GM12878 (cell line): ENCODE results near the gene AKT1S1. TPM values are rescaled to one million over a fixed set of nuclear protein-coding genes. Genes with fewer than 3 reads are reported as not detected.
A peak's percentile ranks its signal among the peaks of the same experiment; 100 is the strongest.

Experiments used
- BCL11A ChIP-seq: IDR thresholded peaks from 2 replicates; pipeline ENCODE4 v1.6.1; 2011; ENCODE audit warnings: low read depth, low read length
- BMI1 ChIP-seq: fragments of 450-650 bp; IDR thresholded peaks from 2 replicates; pipeline ENCODE4 v1.6.1; 2016; ENCODE audit warnings: mild to moderate bottlenecking, moderate library complexity, borderline replicate concordance
- BRCA1 ChIP-seq: IDR thresholded peaks from 2 replicates; pipeline ENCODE4 v1.6.1; 2011; ENCODE audit warnings: low read depth, low read length, improper control_type of control experiment
- CHD4 ChIP-seq: fragments of 200-600 bp; sonication (generic); IDR thresholded peaks from 2 replicates; pipeline ENCODE4 v1.6.1; 2016; ENCODE audit warnings: mild to moderate bottlenecking
- CREM ChIP-seq: IDR thresholded peaks from 2 replicates; pipeline ENCODE4 v1.6.1; 2014; ENCODE audit warnings: antibody characterized with exemption, low read depth
- E2F4 ChIP-seq: IDR thresholded peaks from 2 replicates; pipeline ENCODE4 v1.6.1; 2012; ENCODE audit warnings: low read depth, low read length, improper control_type of control experiment
- E4F1 ChIP-seq: fragments of 450-650 bp; IDR thresholded peaks from 2 replicates; pipeline ENCODE4 v1.6.1; 2018; ENCODE audit warnings: borderline replicate concordance, mild to moderate bottlenecking; ENCODE audit not compliant: partially characterized antibody
- EED ChIP-seq: sonication (generic); IDR thresholded peaks from 2 replicates; pipeline ENCODE4 v1.6.1; 2016; ENCODE audit warnings: antibody characterized with exemption, low read depth
- EGR1 ChIP-seq, 2 experiments: IDR thresholded peaks; 1 replicate in 1 of 2; 2 replicates in 1 of 2; pipeline ENCODE4 v1.6.1; 2011 to 2012; ENCODE audit warnings: low read depth in 2 of 2, low read length in 2 of 2, borderline replicate concordance in 1 of 2, mild to moderate bottlenecking in 1 of 2, moderate library complexity in 1 of 2
- HCFC1 ChIP-seq: fragments of 150-350 bp; IDR thresholded peaks from 2 replicates; pipeline ENCODE4 v1.6.1; 2014; ENCODE audit warnings: low read length
- HDAC2 ChIP-seq: fragments of 200-600 bp; sonication (generic); IDR thresholded peaks from 2 replicates; pipeline ENCODE4 v1.6.1; 2017
- JUNB ChIP-seq: IDR thresholded peaks from 2 replicates; pipeline ENCODE4 v1.6.1; 2016; ENCODE audit warnings: antibody characterized with exemption, mild to moderate bottlenecking
- JUND ChIP-seq: IDR thresholded peaks from 2 replicates; pipeline ENCODE4 v1.6.1; 2012; ENCODE audit warnings: low read depth, mild to moderate bottlenecking, low read length, improper control_type of control experiment, moderate library complexity
- KDM1A ChIP-seq: fragments of 200-600 bp; sonication (generic); IDR thresholded peaks from 2 replicates; pipeline ENCODE4 v1.6.1; 2016; ENCODE audit warnings: borderline replicate concordance
- MEF2B ChIP-seq: fragments of 450-650 bp; IDR thresholded peaks from 2 replicates; pipeline ENCODE4 v1.6.1; 2018; ENCODE audit warnings: mild to moderate bottlenecking, moderate library complexity; ENCODE audit not compliant: partially characterized antibody, poor library complexity, severe bottlenecking
- NBN ChIP-seq: fragments of 450-650 bp; IDR thresholded peaks from 2 replicates; pipeline ENCODE4 v1.6.1; 2016
- NR2F1 ChIP-seq: fragments of 450-650 bp; conservative IDR thresholded peaks from 2 replicates; pipeline ENCODE4 v1.6.1; 2017; ENCODE audit warnings: mild to moderate bottlenecking
- PAX8 ChIP-seq: fragments of 450-650 bp; IDR thresholded peaks from 2 replicates; pipeline ENCODE4 v1.6.1; 2017; ENCODE audit warnings: mild to moderate bottlenecking, moderate library complexity
- POLR2A ChIP-seq: IDR thresholded peaks from 2 replicates; pipeline ENCODE4 v1.6.1; 2011; ENCODE audit warnings: low read depth, mild to moderate bottlenecking, low read length
- RAD51 ChIP-seq: fragments of 450-650 bp; IDR thresholded peaks from 2 replicates; pipeline ENCODE4 v1.6.1; 2016; ENCODE audit warnings: moderate library complexity, mild to moderate bottlenecking, inconsistent platforms
- RBBP5 ChIP-seq: fragments of 200-600 bp; sonication (generic); conservative IDR thresholded peaks from 2 replicates; pipeline ENCODE4 v1.6.1; 2016
- RFX5 ChIP-seq: IDR thresholded peaks from 2 replicates; pipeline ENCODE4 v1.6.1; 2011; ENCODE audit warnings: low read depth, low read length, improper control_type of control experiment
- SMAD5 ChIP-seq: IDR thresholded peaks from 2 replicates; pipeline ENCODE4 v1.6.1; 2016; ENCODE audit warnings: antibody characterized with exemption, low read depth
- SP1 ChIP-seq: IDR thresholded peaks from one replicate; pipeline ENCODE4 v1.6.1; 2011; ENCODE audit warnings: low read depth, low read length
- STAT3 ChIP-seq: IDR thresholded peaks from 2 replicates; pipeline ENCODE4 v1.6.1; 2011; ENCODE audit warnings: low read depth, low read length, improper control_type of control experiment
- TCF7 ChIP-seq: IDR thresholded peaks from 2 replicates; pipeline ENCODE4 v1.6.1; 2014; ENCODE audit warnings: antibody characterized with exemption, borderline replicate concordance
- YBX1 ChIP-seq: fragments of 450-650 bp; IDR thresholded peaks from 2 replicates; pipeline ENCODE4 v1.6.1; 2016; ENCODE audit warnings: antibody characterized with exemption
- ZBTB11 ChIP-seq: fragments of 450-650 bp; formaldehyde crosslinking; IDR thresholded peaks from 2 replicates; pipeline ENCODE4 v1.5.0; 2022; ENCODE audit warnings: mild to moderate bottlenecking, missing genetic modification characterization
- ZZZ3 ChIP-seq: IDR thresholded peaks from 2 replicates; pipeline ENCODE4 v1.6.1; 2011; ENCODE audit warnings: low read depth; ENCODE audit not compliant: control insufficient read depth, insufficient read length
- polyA plus RNA-seq, 11 experiments: library from polyadenylated mRNA; depleted of rRNA in 4 of 11; unstranded in 6 of 11; stranded (reverse) in 5 of 11; fragments of >200 nt; fragmentation: Nextera tagmentation in 4 of 11; fragmentation: Illumina TruSeq in 1 of 11; extraction: Ambion mirVana in 4 of 11; extraction: Trizol in 1 of 11; gene quantifications; 1 replicate in 1 of 11; 2 replicates in 10 of 11; pipeline versions ENCODE4 v1.2.1 to v1.2.3, GENCODE V29; 2011 to 2016; ENCODE audit warnings: inconsistent platforms in 2 of 11, missing spikeins in 2 of 11, low read depth in 1 of 11
- total RNA-seq, 4 experiments: library from RNA; depleted of rRNA in 3 of 4; stranded (reverse); fragments of >200 nt in 3 of 4; fragmentation: Illumina TruSeq in 1 of 4; extraction: Trizol in 1 of 4; gene quantifications; 2 replicates each; pipeline versions ENCODE4 v1.2.1 to v1.2.3, GENCODE V29; 2013 to 2021

AKT1S1 gene
- total and polyA plus RNA-seq, 10 of the 15 experiments (the other 5 are each of a cell fraction or from before 2014, with no cell fraction given), result 0.43 to 23.0 (median 12.3) TPM

- TF ChIP-seq TCF7 (no peak), CHD4 (no peak), ZZZ3 (no peak), RFX5 (no peak), HCFC1 (no peak), KDM1A (no peak), RAD51 (no peak), YBX1 (no peak), POLR2A (no peak), BCL11A (no peak), NR2F1 (0 out of 2 replicates have a peak, but pooled peaks have one; percentile 9), SMAD5 (no peak), BRCA1 (no peak), SP1 (no peak), STAT3 (no peak), E2F4 (no peak), EED (no peak), BMI1 (0 out of 2 replicates have a peak, but pooled peaks have one; percentile 21), RBBP5 (no peak), MEF2B (peak; percentile 13), EGR1 (IDR thresholded peaks at IDR 0.05; ENCODE audit: borderline replicate concordance in 1 of 2, low read depth in 2 of 2, low read length in 2 of 2) (no peak), HDAC2 (no peak), JUNB (no peak), ZBTB11 (no peak), E4F1 (no peak), CREM (no peak), PAX8 (no peak), NBN (no peak), JUND (no peak)
Observed at GRCh38 chr19:49920624-49921363, 43.6 kb upstream of the AKT1S1 start (continued).
